Activated T-helper 1 cell treated with anti-CD3 and anti-CD28 coated beads, Interleukin-12 subunit alpha, Interleukin-12 subunit beta, Interleukin-2, Interleukin-4 antibody, amounts not matched to agents 30 ng/mL and 10 ng/mL and 1 ng/mL, durations not matched to agents 14 hours and 24 hours and 36 hours (primary cell): ENCODE results near the gene RYR2. TPM values are rescaled to one million over a fixed set of nuclear protein-coding genes. Genes with fewer than 3 reads are reported as not detected.

ENCODE experiments used
- DNase-seq: peaks from one replicate; pipeline ENCODE4 v3.0.0; 2021; ENCODE audit warnings: low spot score
- H3K27ac Mint-ChIP-seq: one replicate; pipeline ENCODE4 v1.8.0; 2021; ENCODE audit warnings: mild to moderate bottlenecking, mixed read lengths
- H3K27me3 Mint-ChIP-seq: one replicate; pipeline ENCODE4 v1.8.0; 2022; ENCODE audit warnings: mild to moderate bottlenecking, moderate library complexity, mixed read lengths; ENCODE audit not compliant: insufficient read depth
- H3K36me3 Mint-ChIP-seq: one replicate; pipeline ENCODE4 v1.8.0; 2021; ENCODE audit warnings: low read depth, mixed read lengths
- H3K4me1 Mint-ChIP-seq: one replicate; pipeline ENCODE4 v1.8.0; 2021; ENCODE audit warnings: low read depth, mixed read lengths
- H3K4me3 Mint-ChIP-seq: one replicate; pipeline ENCODE4 v1.8.0; 2021; ENCODE audit warnings: mild to moderate bottlenecking, moderate library complexity, mixed read lengths
- H3K9me3 Mint-ChIP-seq: one replicate; pipeline ENCODE4 v1.8.0; 2021; ENCODE audit warnings: mixed read lengths
- intact Hi-C: fragments of 100-400 bp; cut with micrococcal nuclease; formaldehyde crosslinking; loops from one replicate; pipeline ENCODE4 v1.15.1; 2024
- total RNA-seq: library from RNA; stranded (reverse); gene quantifications from 2 replicates; pipeline ENCODE4 v1.2.3, GENCODE V29; 2022

Gene RYR2
- total RNA-seq, 1 donor from 2014 or later: not detected

DNA sequence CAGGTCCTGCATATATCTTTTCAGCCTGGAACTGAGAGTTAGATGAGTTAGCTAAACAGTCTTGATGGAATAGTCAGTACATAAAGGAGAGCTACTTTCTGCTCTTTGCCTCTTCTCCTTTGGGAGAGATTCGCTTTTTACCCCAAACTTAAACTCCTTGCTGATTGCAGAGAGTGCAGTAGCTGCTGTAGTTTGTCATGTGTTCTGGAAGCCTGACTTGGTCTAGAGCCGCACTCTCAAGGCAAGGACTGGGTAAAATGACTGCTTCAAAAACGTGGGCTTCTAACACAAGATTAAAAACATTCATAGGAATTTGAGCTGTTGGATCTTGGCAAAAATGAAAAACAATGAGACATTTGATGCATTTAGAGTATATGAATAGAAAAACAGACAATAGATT is 351.6 kb downstream of the RYR2 start:
- intact Hi-C loops: no loop called here
- no peaks in the 10 kb centered on the region for H3K4me1 Mint-ChIP-seq
- H3K9me3 Mint-ChIP-seq: no peaks in the 10 kb centered on the region
- no peak overlapping the region for H3K4me3 Mint-ChIP-seq
- H3K27me3 Mint-ChIP-seq: no peaks in the 10 kb centered on the region
- H3K27ac Mint-ChIP-seq: no peak overlapping the region
- no peaks in the 10 kb centered on the region for H3K36me3 Mint-ChIP-seq
- DNase-seq: no peak

DNA sequence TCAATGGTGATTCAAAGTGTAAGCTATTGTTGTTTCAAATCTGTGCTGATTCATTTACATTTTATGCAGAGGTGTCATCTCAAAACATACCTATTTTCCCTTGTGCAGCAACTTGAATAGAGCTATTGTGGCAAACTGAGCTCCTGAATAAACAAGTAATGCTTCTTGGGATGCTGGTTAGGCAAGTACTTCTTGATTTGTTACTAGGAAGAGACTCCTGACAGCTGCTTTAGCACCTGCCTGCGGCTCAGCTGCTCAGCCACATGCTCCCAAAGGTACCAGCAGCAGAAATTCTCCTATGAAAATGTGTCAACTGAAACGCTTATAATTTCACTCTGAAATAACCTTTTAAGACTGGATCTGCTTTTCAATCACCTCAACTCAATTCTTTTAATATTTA is 352.3 kb downstream of the RYR2 start:
- Mint-ChIP-seq H3K27me3 (no peaks in the 10 kb centered on the region), H3K4me3 (no peak overlapping the region), H3K4me1 (no peaks in the 10 kb centered on the region), H3K27ac (no peak overlapping the region), H3K9me3 (no peaks in the 10 kb centered on the region), H3K36me3 (no peaks in the 10 kb centered on the region)
- no peak for DNase-seq
- intact Hi-C loops: no loop called here

DNA sequence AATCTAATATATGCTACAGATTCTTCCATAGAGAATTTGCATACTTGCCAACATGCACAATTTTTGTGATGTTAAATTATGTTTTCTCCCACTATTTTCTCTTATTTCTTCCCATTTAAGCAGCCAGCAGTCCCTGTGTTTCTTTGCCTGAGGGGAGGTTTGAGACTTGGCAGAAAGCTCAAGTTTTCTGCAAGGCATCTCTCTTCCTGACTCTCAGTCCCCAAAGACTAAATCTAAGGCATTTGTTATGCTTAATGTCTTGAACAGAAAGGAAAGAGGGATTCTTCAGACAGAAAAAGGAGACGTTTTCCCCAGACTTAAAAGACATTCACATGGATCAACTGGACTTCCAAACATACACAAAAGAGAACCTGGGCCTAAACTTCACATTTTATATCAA is 354.4 kb downstream of the RYR2 start:
- Mint-ChIP-seq H3K36me3 (no peaks in the 10 kb centered on the region), H3K9me3 (peaks cover 4% of the 10 kb centered on the region), H3K27me3 (no peaks in the 10 kb centered on the region), H3K4me1 (no peaks in the 10 kb centered on the region), H3K27ac (no peak overlapping the region), H3K4me3 (no peak overlapping the region)
- intact Hi-C loops: no loop called here
- DNase-seq: no peak

DNA sequence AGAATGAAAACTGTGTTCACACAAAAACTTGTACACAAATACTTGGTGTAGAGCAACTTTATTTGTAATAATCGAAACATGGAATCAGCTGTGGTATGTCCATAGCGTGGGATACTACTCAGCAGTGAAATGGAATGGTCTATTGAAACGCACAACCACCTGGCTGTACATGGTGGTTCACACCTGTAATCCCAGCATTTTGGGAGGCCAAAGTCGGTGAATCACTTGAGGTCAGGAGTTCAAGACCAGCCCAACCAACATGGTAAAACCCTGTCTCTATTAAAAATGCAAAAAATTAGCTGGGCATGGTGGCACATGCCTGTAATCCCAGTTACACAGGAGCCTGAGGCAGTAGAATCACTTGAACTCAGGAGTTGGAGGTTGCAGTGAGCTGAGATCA is 356.8 kb downstream of the RYR2 start:
- Mint-ChIP-seq H3K27ac (no peak overlapping the region), H3K4me3 (no peak overlapping the region), H3K9me3 (peaks cover 4% of the 10 kb centered on the region), H3K36me3 (no peaks in the 10 kb centered on the region), H3K4me1 (no peaks in the 10 kb centered on the region), H3K27me3 (no peaks in the 10 kb centered on the region)
- intact Hi-C loops: no loop called here
- no peak for DNase-seq

DNA sequence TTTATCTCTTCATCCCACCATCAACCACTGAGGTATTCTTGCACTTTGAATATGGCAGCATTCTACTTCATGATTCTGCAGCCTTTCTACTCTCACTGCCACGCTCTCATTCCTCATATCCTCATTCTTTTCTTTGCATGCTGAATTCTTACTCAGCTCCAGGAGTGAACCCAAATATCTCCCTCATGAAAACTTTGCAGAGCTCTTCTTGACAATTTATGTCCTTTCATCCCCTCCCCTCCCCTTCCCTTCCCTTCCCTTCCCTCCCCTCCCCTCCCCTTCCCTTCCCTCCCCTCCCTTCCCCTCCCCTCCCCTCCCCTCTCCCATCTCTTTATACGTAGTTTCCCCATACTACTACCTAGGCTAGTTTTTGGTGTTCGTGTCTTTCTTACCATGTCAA is 363.9 kb downstream of the RYR2 start:
- no peak for DNase-seq
- no peaks in the 10 kb centered on the region for H3K4me1 Mint-ChIP-seq
- H3K36me3 Mint-ChIP-seq: no peaks in the 10 kb centered on the region
- H3K4me3 Mint-ChIP-seq: no peak overlapping the region
- no peak overlapping the region for H3K27ac Mint-ChIP-seq
- H3K27me3 Mint-ChIP-seq: no peaks in the 10 kb centered on the region
- H3K9me3 Mint-ChIP-seq: peaks cover 4% of the 10 kb centered on the region
- intact Hi-C loops: no loop called here

DNA sequence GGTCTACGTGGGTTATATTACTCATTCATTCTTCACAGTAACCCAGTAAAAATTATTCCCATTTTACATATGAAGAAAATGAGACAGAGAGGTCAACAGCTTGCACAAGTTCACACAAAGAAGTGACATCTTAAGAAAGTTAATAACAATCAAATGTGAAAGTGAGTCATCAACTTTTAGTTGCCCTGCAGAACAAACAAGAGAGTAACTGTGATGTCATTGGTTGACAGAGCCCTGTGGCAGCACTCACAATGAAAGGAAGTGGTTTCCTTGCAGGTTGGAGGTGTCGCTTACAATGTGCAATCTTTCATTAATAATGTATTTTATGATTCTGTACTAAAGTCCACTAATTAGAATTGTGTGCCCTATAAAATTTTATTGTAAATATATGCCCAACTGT is 369.6 kb downstream of the RYR2 start:
- Mint-ChIP-seq H3K9me3 (peaks cover 5% of the 10 kb centered on the region), H3K36me3 (no peaks in the 10 kb centered on the region), H3K4me3 (no peak overlapping the region), H3K4me1 (no peaks in the 10 kb centered on the region), H3K27ac (no peak overlapping the region), H3K27me3 (no peaks in the 10 kb centered on the region)
- intact Hi-C loops: no loop called here
- DNase-seq: no peak

DNA sequence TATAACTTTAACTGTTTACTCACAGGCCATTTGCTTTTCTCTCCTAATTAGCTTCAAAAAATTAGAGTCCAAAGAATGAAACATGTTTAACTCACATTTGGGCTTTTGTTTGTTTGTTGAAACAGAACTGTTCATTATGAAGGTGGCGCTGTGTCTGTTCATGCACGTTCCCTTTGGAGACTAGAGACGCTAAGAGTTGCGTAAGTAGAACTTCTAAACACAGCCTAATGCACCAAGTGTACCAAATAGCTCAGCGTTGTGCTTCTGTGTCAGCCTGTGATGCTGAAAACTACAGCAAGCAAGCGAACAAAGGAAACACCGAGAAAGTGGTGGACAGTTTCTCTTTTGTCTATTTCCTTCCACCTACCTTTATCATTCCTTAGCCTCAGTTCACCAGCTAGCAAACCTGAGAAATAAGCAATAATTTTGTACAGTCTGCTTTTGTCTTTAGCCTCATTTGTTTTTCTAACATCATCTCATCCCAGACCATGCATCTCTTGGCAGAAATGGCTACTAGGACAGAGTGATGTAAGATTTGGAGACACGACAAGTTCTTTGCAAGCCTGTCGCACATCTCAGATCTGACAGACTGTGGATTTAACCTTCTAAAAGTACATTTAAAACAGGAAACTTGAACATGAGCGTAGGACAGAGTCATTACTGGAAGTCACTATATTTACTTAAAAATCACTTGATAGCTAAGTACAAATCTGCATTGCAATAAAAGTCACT is 375.1 kb downstream of the RYR2 start:
- H3K4me3 Mint-ChIP-seq: no peak overlapping the region
- no peaks in the 10 kb centered on the region for H3K27me3 Mint-ChIP-seq
- DNase-seq: no peak
- intact Hi-C loops: no loop called here
- H3K4me1 Mint-ChIP-seq: no peaks in the 10 kb centered on the region
- no peaks in the 10 kb centered on the region for H3K36me3 Mint-ChIP-seq
- no peaks in the 10 kb centered on the region for H3K9me3 Mint-ChIP-seq
- no peak overlapping the region for H3K27ac Mint-ChIP-seq

DNA sequence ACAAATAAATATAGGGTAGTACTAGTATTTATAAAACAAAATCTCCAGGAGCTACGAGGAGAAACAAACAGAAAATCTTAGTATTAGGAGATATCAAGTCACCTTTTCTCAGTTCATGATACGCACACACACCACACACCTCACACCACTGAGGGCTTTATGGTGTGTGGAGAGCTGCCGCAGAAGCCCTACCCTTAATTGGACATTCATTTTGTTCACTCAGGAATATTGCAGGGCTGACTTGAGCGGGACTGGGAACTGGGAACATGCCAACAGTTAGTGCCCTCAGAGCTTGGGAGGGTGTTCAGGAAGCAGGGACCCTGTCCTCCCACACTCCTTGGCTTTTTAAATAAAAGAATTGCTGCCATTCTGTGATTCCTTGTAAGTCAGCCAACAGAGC is 386.8 kb downstream of the RYR2 start:
- Mint-ChIP-seq H3K4me1 (no peaks in the 10 kb centered on the region), H3K4me3 (no peak overlapping the region), H3K27ac (no peak overlapping the region), H3K27me3 (no peaks in the 10 kb centered on the region), H3K36me3 (no peaks in the 10 kb centered on the region), H3K9me3 (no peaks in the 10 kb centered on the region)
- DNase-seq: no peak
- intact Hi-C loops: no loop called here

DNA sequence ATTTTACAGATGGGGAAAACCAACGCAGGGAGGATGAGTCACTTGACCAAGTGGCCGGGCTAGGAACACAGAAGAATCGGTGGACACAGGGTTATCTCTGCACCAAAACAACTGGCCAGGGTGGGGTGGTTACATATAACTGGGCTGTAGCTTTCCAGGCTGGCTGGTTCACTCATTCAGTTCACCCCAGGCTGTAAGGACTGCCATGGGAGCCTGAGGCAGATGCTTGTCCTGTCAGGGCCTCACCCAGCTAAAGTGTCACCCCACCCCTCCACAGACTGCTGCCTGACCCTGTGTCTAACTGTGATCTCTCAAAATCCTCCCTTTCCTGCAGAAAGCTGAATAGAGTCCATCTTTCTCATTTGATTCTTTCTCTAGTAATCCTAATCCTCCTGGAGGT is 387.3 kb downstream of the RYR2 start:
- H3K4me1 Mint-ChIP-seq: no peaks in the 10 kb centered on the region
- H3K9me3 Mint-ChIP-seq: no peaks in the 10 kb centered on the region
- no peak overlapping the region for H3K27ac Mint-ChIP-seq
- intact Hi-C loops: no loop called here
- no peak for DNase-seq
- H3K4me3 Mint-ChIP-seq: no peak overlapping the region
- no peaks in the 10 kb centered on the region for H3K27me3 Mint-ChIP-seq
- H3K36me3 Mint-ChIP-seq: no peaks in the 10 kb centered on the region

DNA sequence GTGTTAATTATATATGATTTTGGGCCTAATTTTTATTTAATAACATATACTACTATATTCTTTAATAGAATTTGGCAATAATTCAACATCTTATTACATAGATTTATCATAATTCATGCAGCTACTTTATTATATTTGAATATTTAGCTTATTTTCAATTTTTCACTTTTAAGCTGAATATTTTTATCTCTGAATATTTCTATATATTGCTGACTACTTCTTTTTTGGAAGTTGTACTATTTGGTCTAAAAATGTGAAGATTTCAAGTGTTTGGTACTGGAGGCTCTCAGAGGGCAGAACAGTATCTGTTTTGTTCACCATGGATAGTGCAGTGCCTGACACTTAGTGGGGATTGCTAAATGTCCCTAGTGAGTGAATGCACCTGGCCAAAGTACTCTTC is 389.5 kb downstream of the RYR2 start:
- DNase-seq: no peak
- no peaks in the 10 kb centered on the region for H3K27me3 Mint-ChIP-seq
- no peaks in the 10 kb centered on the region for H3K4me1 Mint-ChIP-seq
- no peak overlapping the region for H3K4me3 Mint-ChIP-seq
- H3K27ac Mint-ChIP-seq: no peak overlapping the region
- no peaks in the 10 kb centered on the region for H3K9me3 Mint-ChIP-seq
- H3K36me3 Mint-ChIP-seq: no peaks in the 10 kb centered on the region
- intact Hi-C loops: no loop called here

DNA sequence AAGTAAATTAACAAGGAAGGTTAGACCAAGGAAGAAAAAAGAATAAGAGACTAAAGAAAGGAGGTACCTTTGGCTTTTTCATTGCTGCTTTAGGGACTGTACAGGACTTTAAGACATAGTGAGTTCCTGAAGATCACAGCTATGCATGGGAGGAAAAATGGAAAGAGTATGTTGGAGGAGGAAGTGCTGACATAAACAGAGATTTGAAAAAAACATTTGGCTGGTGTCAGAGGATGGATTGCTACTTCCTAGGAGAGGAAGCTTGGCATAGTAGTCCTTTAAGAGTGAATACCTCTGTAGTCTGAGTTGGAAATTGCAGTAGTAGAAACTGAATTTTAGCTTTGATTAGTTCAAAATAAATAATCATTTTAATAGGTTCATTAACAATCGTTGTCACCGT is 398.4 kb downstream of the RYR2 start:
- no peaks in the 10 kb centered on the region for H3K27me3 Mint-ChIP-seq
- H3K27ac Mint-ChIP-seq: no peak overlapping the region
- no peaks in the 10 kb centered on the region for H3K4me1 Mint-ChIP-seq
- no peak overlapping the region for H3K4me3 Mint-ChIP-seq
- no peaks in the 10 kb centered on the region for H3K36me3 Mint-ChIP-seq
- intact Hi-C loops: no loop called here
- DNase-seq: no peak
- H3K9me3 Mint-ChIP-seq: no peaks in the 10 kb centered on the region

DNA sequence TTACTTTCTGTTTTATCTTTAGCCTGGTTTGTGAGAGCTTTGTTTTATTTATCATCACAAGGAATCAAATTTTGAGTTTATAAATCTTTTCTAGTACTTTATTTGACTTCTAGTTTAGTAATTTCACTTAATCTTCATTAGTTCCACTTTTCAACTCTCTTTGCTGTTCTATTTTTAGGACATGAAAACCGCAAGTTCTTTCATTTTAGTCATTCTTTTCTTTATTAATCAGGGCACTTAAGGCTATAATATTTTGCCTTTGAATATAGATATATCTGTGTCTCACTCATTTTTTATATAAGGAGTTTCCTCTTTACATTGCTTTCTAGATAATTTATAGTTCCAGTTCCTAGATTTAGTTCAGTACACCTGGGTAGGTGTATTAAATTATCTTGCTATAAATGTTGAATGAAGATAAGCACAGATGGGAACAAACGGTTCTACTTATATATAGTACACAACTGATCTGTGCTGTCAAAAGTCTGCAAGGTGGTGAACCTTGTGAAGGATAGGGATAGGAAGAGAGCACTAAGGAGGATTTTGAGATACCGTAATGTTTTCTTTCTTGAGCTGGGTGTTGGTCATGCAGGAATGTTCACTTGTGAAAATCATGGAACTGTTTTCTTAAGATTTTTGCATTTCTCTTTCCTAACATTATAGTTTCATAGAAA is 402.3 kb downstream of the RYR2 start:
- intact Hi-C loops: no loop called here
- Mint-ChIP-seq H3K4me3 (no peak overlapping the region), H3K27me3 (no peaks in the 10 kb centered on the region), H3K36me3 (no peaks in the 10 kb centered on the region), H3K27ac (no peak overlapping the region), H3K9me3 (no peaks in the 10 kb centered on the region), H3K4me1 (no peaks in the 10 kb centered on the region)
- DNase-seq: no peak

DNA sequence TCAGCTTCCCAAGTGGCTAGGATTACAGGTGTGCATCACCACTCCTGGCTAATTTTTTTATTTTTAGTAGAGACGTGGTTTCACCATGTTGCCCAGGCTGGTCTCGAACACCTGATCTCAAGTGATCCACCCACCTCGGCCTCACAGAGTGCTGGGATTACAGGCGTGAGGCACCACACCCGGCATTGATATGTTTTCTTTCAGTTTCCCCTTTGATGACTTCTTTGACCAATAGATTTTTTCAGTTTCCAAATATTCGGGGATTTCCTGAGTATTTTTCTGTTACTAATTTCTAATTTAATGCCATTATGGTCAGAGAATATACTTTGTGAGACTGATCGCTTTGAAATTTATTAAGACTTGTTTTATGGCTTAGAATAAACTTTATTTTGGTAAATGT is 406.1 kb downstream of the RYR2 start:
- Mint-ChIP-seq H3K27ac (no peak overlapping the region), H3K36me3 (no peaks in the 10 kb centered on the region), H3K9me3 (no peaks in the 10 kb centered on the region), H3K4me1 (no peaks in the 10 kb centered on the region), H3K4me3 (no peak overlapping the region), H3K27me3 (no peaks in the 10 kb centered on the region)
- intact Hi-C loops: no loop called here
- DNase-seq: no peak

DNA sequence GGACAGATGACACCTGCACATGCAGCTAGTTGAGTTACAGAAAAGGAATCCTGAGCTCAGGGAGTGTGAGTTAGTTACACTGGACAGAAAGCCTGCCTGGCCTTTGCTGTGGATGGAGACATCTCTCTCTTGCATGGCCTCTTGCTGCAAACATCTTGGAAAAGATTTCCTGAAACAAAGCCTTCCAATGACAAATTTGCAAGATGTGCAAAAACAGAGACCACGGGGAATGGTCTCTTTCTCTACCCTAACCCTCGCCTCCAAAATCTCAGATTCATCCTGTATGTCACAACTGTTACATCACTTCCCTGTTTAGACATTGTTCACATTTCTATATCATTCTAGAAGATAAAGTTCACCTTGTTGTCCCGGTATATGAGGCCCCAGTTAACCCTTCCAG is 415.6 kb downstream of the RYR2 start:
- no peak overlapping the region for H3K4me3 Mint-ChIP-seq
- H3K9me3 Mint-ChIP-seq: no peaks in the 10 kb centered on the region
- H3K27me3 Mint-ChIP-seq: no peaks in the 10 kb centered on the region
- no peak for DNase-seq
- no peak overlapping the region for H3K27ac Mint-ChIP-seq
- no peaks in the 10 kb centered on the region for H3K4me1 Mint-ChIP-seq
- intact Hi-C loops: no loop called here
- no peaks in the 10 kb centered on the region for H3K36me3 Mint-ChIP-seq
